ENCODE data around the gene GRAMD1B. TPM values are rescaled to one million over a fixed set of nuclear protein-coding genes. Genes with fewer than 3 reads are reported as not detected.

GRAMD1B gene
- total and polyA plus RNA-seq, 2 experiments from 2014 or later = 9.0 to 20.4 TPM

GRCh38 chr11:123407996-123408597 is 22.0 kb upstream of the GRAMD1B start:
- Histone ChIP-seq H3K4me1 (ENCODE audit: insufficient read depth) (peaks cover 17% of the 10 kb centered on the region), H3K79me2 (no peaks in the 10 kb centered on the region), H4K20me1 (ENCODE audit: insufficient read depth, poor library complexity, severe bottlenecking) (no peaks in the 10 kb centered on the region), H3K27me3 (no peaks in the 10 kb centered on the region), H3K9me2 (replicated peaks; ENCODE audit: insufficient read depth) (no peaks in the 10 kb centered on the region), H2AFZ (no peak overlapping the region), H3K4me2 (peak overlapping the region; percentile 55), H3K9me3 (ENCODE audit: low read depth) (no peaks in the 10 kb centered on the region), H3K36me3 (replicated peaks; ENCODE audit: insufficient read depth, low read depth) (no peaks in the 10 kb centered on the region), H3K27ac (no peak overlapping the region), H3K4me3 (no peak overlapping the region)
- TF ChIP-seq EZH2 (IDR thresholded peaks at IDR 0.05; ENCODE audit: borderline replicate concordance) = no peak
- TF ChIP-seq EZH2phosphoT487 (IDR thresholded peaks at IDR 0.05; ENCODE audit: low read depth, severe bottlenecking, unreplicated experiment) = no peak
- TF ChIP-seq, protein P1, sequence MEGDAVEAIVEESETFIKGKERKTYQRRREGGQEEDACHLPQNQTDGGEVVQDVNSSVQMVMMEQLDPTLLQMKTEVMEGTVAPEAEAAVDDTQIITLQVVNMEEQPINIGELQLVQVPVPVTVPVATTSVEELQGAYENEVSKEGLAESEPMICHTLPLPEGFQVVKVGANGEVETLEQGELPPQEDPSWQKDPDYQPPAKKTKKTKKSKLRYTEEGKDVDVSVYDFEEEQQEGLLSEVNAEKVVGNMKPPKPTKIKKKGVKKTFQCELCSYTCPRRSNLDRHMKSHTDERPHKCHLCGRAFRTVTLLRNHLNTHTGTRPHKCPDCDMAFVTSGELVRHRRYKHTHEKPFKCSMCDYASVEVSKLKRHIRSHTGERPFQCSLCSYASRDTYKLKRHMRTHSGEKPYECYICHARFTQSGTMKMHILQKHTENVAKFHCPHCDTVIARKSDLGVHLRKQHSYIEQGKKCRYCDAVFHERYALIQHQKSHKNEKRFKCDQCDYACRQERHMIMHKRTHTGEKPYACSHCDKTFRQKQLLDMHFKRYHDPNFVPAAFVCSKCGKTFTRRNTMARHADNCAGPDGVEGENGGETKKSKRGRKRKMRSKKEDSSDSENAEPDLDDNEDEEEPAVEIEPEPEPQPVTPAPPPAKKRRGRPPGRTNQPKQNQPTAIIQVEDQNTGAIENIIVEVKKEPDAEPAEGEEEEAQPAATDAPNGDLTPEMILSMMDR (IDR thresholded peaks at IDR 0.05; ENCODE audit: poor library complexity) = no peak
- WGBS (ENCODE audit: low lambda C conversion rate, missing lambda C conversion rate) = 26% methylated on average over 7 of the region's 7 CpGs
- DNase-seq (ENCODE audit: low spot score) = no peak

GRCh38 chr11:123408619-123409455 is 21.2 kb upstream of the GRAMD1B start:
- H4K20me1 ChIP-seq (ENCODE audit: insufficient read depth, poor library complexity, severe bottlenecking) = no peaks in the 10 kb centered on the region
- H3K9me3 ChIP-seq (ENCODE audit: low read depth) = no peaks in the 10 kb centered on the region
- H3K9me2 ChIP-seq (replicated peaks; ENCODE audit: insufficient read depth) = no peaks in the 10 kb centered on the region
- no peak for TF ChIP-seq EZH2 (IDR thresholded peaks at IDR 0.05; ENCODE audit: borderline replicate concordance)
- no peak for TF ChIP-seq EZH2phosphoT487 (IDR thresholded peaks at IDR 0.05; ENCODE audit: low read depth, severe bottlenecking, unreplicated experiment)
- TF ChIP-seq, protein P1 (IDR thresholded peaks at IDR 0.05; ENCODE audit: poor library complexity) = no peak
- no peak overlapping the region for H2AFZ ChIP-seq
- H3K27me3 ChIP-seq = no peaks in the 10 kb centered on the region
- H3K4me3 ChIP-seq = no peak overlapping the region
- H3K4me2 ChIP-seq = peak overlapping the region; percentile 55
- WGBS (ENCODE audit: low lambda C conversion rate, missing lambda C conversion rate) = 58% methylated on average over 8 of the region's 8 CpGs
- H3K79me2 ChIP-seq = no peaks in the 10 kb centered on the region
- peaks cover 17% of the 10 kb centered on the region for H3K4me1 ChIP-seq (ENCODE audit: insufficient read depth)
- no peaks in the 10 kb centered on the region for H3K36me3 ChIP-seq (replicated peaks; ENCODE audit: insufficient read depth, low read depth)
- DNase-seq (ENCODE audit: low spot score) = no peak
- H3K27ac ChIP-seq = peak overlapping the region; percentile 7

GRCh38 chr11:123409456-123410217 is 20.4 kb upstream of the GRAMD1B start:
- Histone ChIP-seq H3K79me2 (no peaks in the 10 kb centered on the region), H3K9me3 (ENCODE audit: low read depth) (no peaks in the 10 kb centered on the region), H2AFZ (no peak overlapping the region), H3K4me3 (no peak overlapping the region), H4K20me1 (ENCODE audit: insufficient read depth, poor library complexity, severe bottlenecking) (no peaks in the 10 kb centered on the region), H3K27ac (peak overlapping the region; percentile 7), H3K4me1 (ENCODE audit: insufficient read depth) (peaks cover 17% of the 10 kb centered on the region), H3K9me2 (replicated peaks; ENCODE audit: insufficient read depth) (no peaks in the 10 kb centered on the region), H3K4me2 (peak overlapping the region; percentile 55), H3K27me3 (no peaks in the 10 kb centered on the region), H3K36me3 (replicated peaks; ENCODE audit: insufficient read depth, low read depth) (no peaks in the 10 kb centered on the region)
- no peak for DNase-seq (ENCODE audit: low spot score)
- TF ChIP-seq, protein P1 (IDR thresholded peaks at IDR 0.05; ENCODE audit: poor library complexity) = no peak
- TF ChIP-seq EZH2 (IDR thresholded peaks at IDR 0.05; ENCODE audit: borderline replicate concordance) (no peak), EZH2phosphoT487 (IDR thresholded peaks at IDR 0.05; ENCODE audit: low read depth, severe bottlenecking, unreplicated experiment) (no peak)
- WGBS (ENCODE audit: low lambda C conversion rate, missing lambda C conversion rate) = 81% methylated on average over 10 of the region's 10 CpGs
